Ovary (tissue), 9 donors: ENCODE measurements around the gene KL. TPM values are rescaled to one million over a fixed set of nuclear protein-coding genes. Genes with fewer than 3 reads are reported as not detected.

Experiments used
- DNase-seq, 5 donors: peaks; one replicate each; pipeline ENCODE4 v3.0.0-alpha.2; 2019 to 2020
- H3K27ac ChIP-seq, 2 donors: fragments of 200-600 bp; one replicate each; pipeline versions ENCODE4 v1.5.1 to v1.8.0; 2019 to 2022
- H3K27me3 ChIP-seq: fragments of 200-600 bp; one replicate; pipeline ENCODE4 v1.8.0; 2022
- H3K36me3 ChIP-seq: fragments of 200-600 bp; sonication (generic); one replicate; pipeline ENCODE4 v1.5.1; 2019
- H3K4me1 ChIP-seq: one replicate; pipeline ENCODE4 v1.8.1; 2013; ENCODE audit warnings: mild to moderate bottlenecking, moderate library complexity; ENCODE audit not compliant: insufficient read depth
- H3K4me3 ChIP-seq: fragments of 200-600 bp; sonication (generic); one replicate; pipeline ENCODE4 v1.5.1; 2017
- H3K9me3 ChIP-seq, 2 donors: fragments of 200-600 bp in 1 of 2; sonication (generic) in 1 of 2; one replicate each; pipeline versions ENCODE4 v1.5.1 to v1.8.1; 2013 to 2019; ENCODE audit warnings: mild to moderate bottlenecking in 1 of 2, moderate library complexity in 1 of 2
- EP300 ChIP-seq: sonication (generic); formaldehyde crosslinking; IDR thresholded peaks from one replicate; pipeline ENCODE4 v1.6.1; 2017; ENCODE audit warnings: antibody characterized with exemption
- POLR2A ChIP-seq: fragments of 450-650 bp; IDR thresholded peaks from one replicate; pipeline ENCODE4 v1.6.1; 2017; ENCODE audit warnings: antibody characterized with exemption, mild to moderate bottlenecking, moderate library complexity
- whole genome bisulfite sequencing, 3 donors: extraction: QIAGEN DNeasy Blood & Tissue Kit in 1 of 3; methylation state at CpG; one replicate each; pipeline versions ENCODE4 v1.1.5 to v1.1.7; 2013 to 2017; 5-methylcytosine and 5-hydroxymethylcytosine counted together
- intact Hi-C, 4 donors: fragments of 100-400 bp; cut with DNase I; formaldehyde crosslinking; loops; one replicate each; pipeline versions ENCODE4 v1.11.0 to v1.15.1; 2022 to 2023
- polyA plus RNA-seq, 2 donors: library from polyadenylated mRNA; stranded (reverse); fragments of 200-250 nt in 1 of 2; fragments of 350-450 nt in 1 of 2; fragmentation: Illumina TruSeq in 1 of 2; extraction: RNeasy Lipid Tissue Mini Kit (QIAGEN cat#74804) in 1 of 2; gene quantifications; one replicate each; pipeline ENCODE4 v1.2.3, GENCODE V29; 2013 to 2014
- total RNA-seq, 7 donors: library from RNA; depleted of rRNA in 2 of 7; stranded (reverse); fragments of >200 nt in 2 of 7; fragmentation: NEBNext Ultra II Directional in 3 of 7; extraction: Animal tissue kit (Norgen Biotek cat#: 25700) in 3 of 7; gene quantifications; one replicate each; pipeline versions ENCODE4 v1.1.0 to v1.2.4, GENCODE V29; 2016 to 2023
- TF ChIP-seq, protein P1 (sequence below), 3 donors: fragments of 450-650 bp in 2 of 3; fragments of 200-600 bp in 1 of 3; IDR thresholded peaks; one replicate each; pipeline versions ENCODE4 v1.5.1 to v1.8.0; 2016 to 2022; ENCODE audit warnings: antibody characterized with exemption in 3 of 3, mild to moderate bottlenecking in 1 of 3
- donor health status: DM: no; HTN: no; CAD: no; lungs with moderate emphysema.
- donor health status: DM: no; HTN: no; CAD: no.
- donor health status: Bipolar disorder and iron deficiency.
- donor health status: DM: yes; HTN: yes; CAD: no.
- donor health status: DM: no; HTN: no; CAD: no.
- donor health status: DM: yes; HTN: yes; CAD: no.

KL gene
- total and polyA plus RNA-seq, 9 donors, result 0.24 to 1.3 (median 0.55) TPM

DNA sequence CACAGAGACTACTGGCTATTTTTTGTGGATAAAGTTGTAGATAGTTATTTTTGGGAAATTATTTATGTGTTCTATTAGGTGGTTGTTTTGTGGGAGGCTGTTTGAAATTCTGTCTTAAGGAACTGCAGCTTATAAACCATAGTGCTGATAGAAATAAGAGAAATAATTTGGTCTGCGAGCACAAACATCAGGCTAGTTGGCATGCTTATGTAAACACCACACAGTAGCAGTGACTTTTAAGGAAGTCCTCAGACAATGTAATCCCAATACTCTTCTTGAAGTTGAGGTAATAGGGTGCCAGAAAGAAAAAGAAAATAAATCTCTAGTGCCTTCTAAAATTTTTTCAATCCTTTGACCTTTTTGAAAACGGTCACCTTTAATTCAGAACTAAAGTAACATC lies 23.9 kb downstream of the KL start:
- WGBS, 3 donors, result 2 to 6% (median 2%) methylated on average over 2 of the region's 2 CpGs

GRCh38 chr13:33045851-33046592 lies 29.8 kb downstream of the KL start:
- H3K27ac ChIP-seq, result no peak overlapping the region
- no peak for TF ChIP-seq EP300
- TF ChIP-seq POLR2A, result no peak
- TF ChIP-seq, protein P1, sequence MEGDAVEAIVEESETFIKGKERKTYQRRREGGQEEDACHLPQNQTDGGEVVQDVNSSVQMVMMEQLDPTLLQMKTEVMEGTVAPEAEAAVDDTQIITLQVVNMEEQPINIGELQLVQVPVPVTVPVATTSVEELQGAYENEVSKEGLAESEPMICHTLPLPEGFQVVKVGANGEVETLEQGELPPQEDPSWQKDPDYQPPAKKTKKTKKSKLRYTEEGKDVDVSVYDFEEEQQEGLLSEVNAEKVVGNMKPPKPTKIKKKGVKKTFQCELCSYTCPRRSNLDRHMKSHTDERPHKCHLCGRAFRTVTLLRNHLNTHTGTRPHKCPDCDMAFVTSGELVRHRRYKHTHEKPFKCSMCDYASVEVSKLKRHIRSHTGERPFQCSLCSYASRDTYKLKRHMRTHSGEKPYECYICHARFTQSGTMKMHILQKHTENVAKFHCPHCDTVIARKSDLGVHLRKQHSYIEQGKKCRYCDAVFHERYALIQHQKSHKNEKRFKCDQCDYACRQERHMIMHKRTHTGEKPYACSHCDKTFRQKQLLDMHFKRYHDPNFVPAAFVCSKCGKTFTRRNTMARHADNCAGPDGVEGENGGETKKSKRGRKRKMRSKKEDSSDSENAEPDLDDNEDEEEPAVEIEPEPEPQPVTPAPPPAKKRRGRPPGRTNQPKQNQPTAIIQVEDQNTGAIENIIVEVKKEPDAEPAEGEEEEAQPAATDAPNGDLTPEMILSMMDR (IDR thresholded peaks at IDR 0.05), result no peak
- DNase-seq, result no peak
- H3K36me3 ChIP-seq, result no peaks in the 10 kb centered on the region
- intact Hi-C loops, result no loop called here
- 35 to 53% (median 51%) methylated on average over 4 of the region's 4 CpGs for WGBS, 3 donors
- no peaks in the 10 kb centered on the region for H3K9me3 ChIP-seq
- H3K27me3 ChIP-seq, result no peaks in the 10 kb centered on the region
- H3K4me3 ChIP-seq, result no peak overlapping the region
- no peaks in the 10 kb centered on the region for H3K4me1 ChIP-seq

More for the DNA sequence above, 23.9 kb downstream of the KL start:
- Histone ChIP-seq H3K36me3 (no peaks in the 10 kb centered on the region), H3K27ac (no peak overlapping the region), H3K9me3 (no peaks in the 10 kb centered on the region), H3K4me3 (no peak overlapping the region), H3K27me3 (no peaks in the 10 kb centered on the region), H3K4me1 (peaks cover 4% of the 10 kb centered on the region)
- no peak for DNase-seq
- no peak for TF ChIP-seq POLR2A
- no peak for TF ChIP-seq EP300
- TF ChIP-seq, protein P1 (IDR thresholded peaks at IDR 0.05), result no peak
- intact Hi-C loops, result no loop called here

GRCh38 chr13:33050161-33050560 lies 33.9 kb downstream of the KL start:
- Histone ChIP-seq H3K27ac (no peak overlapping the region), H3K4me1 (no peaks in the 10 kb centered on the region), H3K36me3 (no peaks in the 10 kb centered on the region), H3K9me3 (no peaks in the 10 kb centered on the region), H3K27me3 (no peaks in the 10 kb centered on the region), H3K4me3 (no peak overlapping the region)
- intact Hi-C loops, result no loop called here
- 33 to 57% (median 57%) methylated on average over 4 of the region's 4 CpGs for WGBS, 3 donors
- no peak for TF ChIP-seq POLR2A
- TF ChIP-seq, protein P1 (IDR thresholded peaks at IDR 0.05), result no peak
- TF ChIP-seq EP300, result no peak
- DNase-seq, result no peak

GRCh38 chr13:33051632-33052031 lies 35.4 kb downstream of the KL start:
- DNase-seq, result no peak
- intact Hi-C loops, result no loop called here
- WGBS, 3 donors, result 95 to 97% (median 96%) methylated on average over 3 of the region's 3 CpGs
- Histone ChIP-seq H3K27me3 (no peaks in the 10 kb centered on the region), H3K36me3 (no peaks in the 10 kb centered on the region), H3K27ac (no peak overlapping the region), H3K9me3 (no peaks in the 10 kb centered on the region), H3K4me1 (no peaks in the 10 kb centered on the region), H3K4me3 (no peak overlapping the region)
- TF ChIP-seq EP300, result no peak
- no peak for TF ChIP-seq POLR2A
- TF ChIP-seq, protein P1 (IDR thresholded peaks at IDR 0.05), result no peak
